GM19035 (cell line): ENCODE measurements around the gene OR6C74.

Experiments
- ATAC-seq: cut with Tn5 transposase; IDR thresholded peaks from one replicate; pipeline ENCODE4 v1.9.1; 2021; ENCODE audit not compliant: unreplicated experiment

The OR6C74 gene

GRCh38 chr12:55244309-55244708 is at the start of gene OR6C74:
TSS of gene OR6C74 (plus strand) at chr12:55244609. CDS start at chr12:55247288, 2,679 bp downstream.
- ATAC-seq, result no peak

GRCh38 chr12:55220725-55221124 is 23.7 kb upstream of the OR6C74 start, which contains the start of gene OR10A7:
TSS of gene OR10A7 (plus strand) at chr12:55221025. CDS start at chr12:55221025, 0 bp downstream.
- ATAC-seq, result no peak

GRCh38 chr12:55226523-55226922 is 17.9 kb upstream of the OR6C74 start:
- ATAC-seq, result no peak

GRCh38 chr12:55227643-55228042 is 16.8 kb upstream of the OR6C74 start:
- no peak for ATAC-seq

- no peak for ATAC-seq
Measured at GRCh38 chr12:55246159-55246558, 1.8 kb downstream of the OR6C74 start.

- ATAC-seq, result no peak
Measured at GRCh38 chr12:55250944-55251343, 6.5 kb downstream of the OR6C74 start.

- ATAC-seq, result no peak
Measured at GRCh38 chr12:55253281-55253680, 8.9 kb downstream of the OR6C74 start.

- ATAC-seq, result no peak
Measured at GRCh38 chr12:55256831-55257230, 12.4 kb downstream of the OR6C74 start.

- ATAC-seq, result no peak
Measured at GRCh38 chr12:55258303-55258702, 13.9 kb downstream of the OR6C74 start.

GRCh38 chr12:55280991-55281390 is 36.6 kb downstream of the OR6C74 start:
- no peak for ATAC-seq

GRCh38 chr12:55289999-55290398 is 45.6 kb downstream of the OR6C74 start:
- no peak for ATAC-seq
